ENCODE measurements around the gene RAB44. TPM values are rescaled to one million over a fixed set of nuclear protein-coding genes. Genes with fewer than 3 reads are reported as not detected.

Gene RAB44
- polyA plus RNA-seq, 1 of the 3 experiments (the other 2 are of a cell fraction) = 0.12 TPM

DNA sequence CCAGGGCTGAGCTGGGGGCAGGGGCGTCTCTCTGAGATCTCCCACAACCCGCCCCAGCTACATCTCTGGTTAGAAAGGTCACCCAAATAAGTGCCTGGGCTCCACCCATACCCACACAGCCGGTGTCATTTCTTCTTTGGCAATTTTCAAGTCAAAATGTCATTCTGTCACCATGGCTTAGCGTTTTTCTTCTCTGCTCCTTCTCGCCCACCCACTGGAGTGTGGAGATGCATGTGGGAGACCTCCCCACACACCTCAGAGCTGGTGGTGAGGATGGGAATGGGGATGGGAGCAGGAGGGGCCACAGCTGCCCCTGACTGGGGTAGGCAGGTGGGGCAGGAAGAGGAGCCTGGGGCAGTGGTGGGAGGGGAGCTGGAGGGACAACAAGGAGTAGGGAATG, 78.5 kb downstream of the RAB44 start:
- H3K4me3 ChIP-seq (ENCODE audit: low read depth in 2 of 2, low read length in 1 of 2) = no peak overlapping the region
- no peak overlapping the region for H3K9ac ChIP-seq
- no peaks in the 10 kb centered on the region for H4K20me1 ChIP-seq (ENCODE audit: insufficient read depth)
- TF ChIP-seq JUND (IDR thresholded peaks at IDR 0.05) = no peak
- TF ChIP-seq, protein P1, sequence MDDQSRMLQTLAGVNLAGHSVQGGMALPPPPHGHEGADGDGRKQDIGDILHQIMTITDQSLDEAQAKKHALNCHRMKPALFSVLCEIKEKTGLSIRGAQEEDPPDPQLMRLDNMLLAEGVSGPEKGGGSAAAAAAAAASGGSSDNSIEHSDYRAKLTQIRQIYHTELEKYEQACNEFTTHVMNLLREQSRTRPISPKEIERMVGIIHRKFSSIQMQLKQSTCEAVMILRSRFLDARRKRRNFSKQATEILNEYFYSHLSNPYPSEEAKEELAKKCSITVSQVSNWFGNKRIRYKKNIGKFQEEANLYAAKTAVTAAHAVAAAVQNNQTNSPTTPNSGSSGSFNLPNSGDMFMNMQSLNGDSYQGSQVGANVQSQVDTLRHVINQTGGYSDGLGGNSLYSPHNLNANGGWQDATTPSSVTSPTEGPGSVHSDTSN (IDR thresholded peaks at IDR 0.05) = no peak
- TF ChIP-seq, protein P2, sequence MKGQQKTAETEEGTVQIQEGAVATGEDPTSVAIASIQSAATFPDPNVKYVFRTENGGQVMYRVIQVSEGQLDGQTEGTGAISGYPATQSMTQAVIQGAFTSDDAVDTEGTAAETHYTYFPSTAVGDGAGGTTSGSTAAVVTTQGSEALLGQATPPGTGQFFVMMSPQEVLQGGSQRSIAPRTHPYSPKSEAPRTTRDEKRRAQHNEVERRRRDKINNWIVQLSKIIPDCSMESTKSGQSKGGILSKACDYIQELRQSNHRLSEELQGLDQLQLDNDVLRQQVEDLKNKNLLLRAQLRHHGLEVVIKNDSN (IDR thresholded peaks at IDR 0.05; ENCODE audit: borderline replicate concordance, low read depth) = no peak
- TF ChIP-seq TCF12 (IDR thresholded peaks at IDR 0.05) = no peak
- no peak for TF ChIP-seq RFX5 (IDR thresholded peaks at IDR 0.05; ENCODE audit: low read length)
- TF ChIP-seq, protein P3, sequence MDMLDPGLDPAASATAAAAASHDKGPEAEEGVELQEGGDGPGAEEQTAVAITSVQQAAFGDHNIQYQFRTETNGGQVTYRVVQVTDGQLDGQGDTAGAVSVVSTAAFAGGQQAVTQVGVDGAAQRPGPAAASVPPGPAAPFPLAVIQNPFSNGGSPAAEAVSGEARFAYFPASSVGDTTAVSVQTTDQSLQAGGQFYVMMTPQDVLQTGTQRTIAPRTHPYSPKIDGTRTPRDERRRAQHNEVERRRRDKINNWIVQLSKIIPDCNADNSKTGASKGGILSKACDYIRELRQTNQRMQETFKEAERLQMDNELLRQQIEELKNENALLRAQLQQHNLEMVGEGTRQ (IDR thresholded peaks at IDR 0.05; ENCODE audit: borderline replicate concordance, low read depth, low read length) = no peak
- TF ChIP-seq YY1 (IDR thresholded peaks at IDR 0.05; ENCODE audit: low read depth) = no peak
- TF ChIP-seq CHD2 (IDR thresholded peaks at IDR 0.05; ENCODE audit: low read length, partially characterized antibody) = no peak
- TF ChIP-seq, protein P4, sequence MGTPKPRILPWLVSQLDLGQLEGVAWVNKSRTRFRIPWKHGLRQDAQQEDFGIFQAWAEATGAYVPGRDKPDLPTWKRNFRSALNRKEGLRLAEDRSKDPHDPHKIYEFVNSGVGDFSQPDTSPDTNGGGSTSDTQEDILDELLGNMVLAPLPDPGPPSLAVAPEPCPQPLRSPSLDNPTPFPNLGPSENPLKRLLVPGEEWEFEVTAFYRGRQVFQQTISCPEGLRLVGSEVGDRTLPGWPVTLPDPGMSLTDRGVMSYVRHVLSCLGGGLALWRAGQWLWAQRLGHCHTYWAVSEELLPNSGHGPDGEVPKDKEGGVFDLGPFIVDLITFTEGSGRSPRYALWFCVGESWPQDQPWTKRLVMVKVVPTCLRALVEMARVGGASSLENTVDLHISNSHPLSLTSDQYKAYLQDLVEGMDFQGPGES (IDR thresholded peaks at IDR 0.05; ENCODE audit: low read depth, low read length) = no peak
- no peak for TF ChIP-seq SIN3A (IDR thresholded peaks at IDR 0.05; ENCODE audit: borderline replicate concordance, low read depth, low read length)
- no peak for TF ChIP-seq ELF1 (IDR thresholded peaks at IDR 0.05)
- 0 out of 2 replicates have a peak, but pooled peaks cover 7% of the 10 kb centered on the region for H3K27me3 ChIP-seq (ENCODE audit: insufficient read depth)
- DNase-seq = no peak
- no peaks in the 10 kb centered on the region for H3K36me3 ChIP-seq (replicated peaks in 1 of 2; ENCODE audit: control insufficient read depth in 1 of 2, insufficient read depth in 2 of 2, low read length in 1 of 2)
- 64% methylated on average over 3 of the region's 5 CpGs for WGBS (ENCODE audit: low lambda C conversion rate)
- no peaks in the 10 kb centered on the region for H3K9me2 ChIP-seq
- no peak overlapping the region for H3K27ac ChIP-seq (ENCODE audit: low read depth in 2 of 2, low read length in 1 of 2)
- ChIA-PET POLR2A (no interaction called here), CTCF (interaction anchor here (0.8 to 3.5 kb wide), 6 partner anchors 10 to 242 kb away, joined by 3 to 21 read pairs (median 4); no protein-coding TSS in a partner anchor)
- H3K79me2 ChIP-seq (ENCODE audit: insufficient read depth) = no peaks in the 10 kb centered on the region
- H3K4me1 ChIP-seq (ENCODE audit: control insufficient read depth in 1 of 2, insufficient read depth in 2 of 2, low read depth in 1 of 2, low read length in 1 of 2) = no peaks in the 10 kb centered on the region
- no peak overlapping the region for H3K4me2 ChIP-seq
- H3F3A ChIP-seq (replicated peaks; ENCODE audit: insufficient read depth) = no peaks in the 10 kb centered on the region
- H2AFZ ChIP-seq (ENCODE audit: low read depth) = no peak overlapping the region
- no peaks in the 10 kb centered on the region for H3K9me3 ChIP-seq

DNA sequence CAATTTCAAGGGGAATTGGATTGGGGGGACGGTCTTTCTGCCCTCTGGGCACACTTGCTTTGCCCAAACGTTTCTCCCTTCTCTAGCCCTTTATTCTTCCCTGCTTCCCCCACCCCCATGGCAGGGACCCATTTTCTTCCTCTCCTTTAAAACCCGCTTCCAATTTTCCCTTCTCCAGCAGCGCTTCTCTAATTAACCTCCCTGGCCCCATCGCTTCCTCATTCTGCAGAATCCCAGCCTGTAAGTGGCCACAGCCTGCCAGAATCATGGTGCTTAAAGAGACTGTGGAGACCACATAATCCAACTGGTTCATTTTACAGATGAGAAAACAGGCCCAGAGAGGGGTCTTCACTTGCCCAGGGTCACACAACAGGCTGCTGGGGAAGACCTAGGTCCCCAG, 80.2 kb downstream of the RAB44 start:
- Histone ChIP-seq H2AFZ (ENCODE audit: low read depth) (no peak overlapping the region), H3K9ac (no peak overlapping the region), H3K36me3 (replicated peaks in 1 of 2; ENCODE audit: control insufficient read depth in 1 of 2, insufficient read depth in 2 of 2, low read length in 1 of 2) (no peaks in the 10 kb centered on the region), H3K9me2 (no peaks in the 10 kb centered on the region), H3K4me3 (ENCODE audit: low read depth in 2 of 2, low read length in 1 of 2) (no peak overlapping the region), H3K79me2 (ENCODE audit: insufficient read depth) (no peaks in the 10 kb centered on the region), H4K20me1 (ENCODE audit: insufficient read depth) (no peaks in the 10 kb centered on the region), H3K4me1 (ENCODE audit: control insufficient read depth in 1 of 2, insufficient read depth in 2 of 2, low read depth in 1 of 2, low read length in 1 of 2) (no peaks in the 10 kb centered on the region), H3F3A (replicated peaks; ENCODE audit: insufficient read depth) (no peaks in the 10 kb centered on the region), H3K27ac (ENCODE audit: low read depth in 2 of 2, low read length in 1 of 2) (no peak overlapping the region), H3K9me3 (no peaks in the 10 kb centered on the region), H3K4me2 (no peak overlapping the region), H3K27me3 (ENCODE audit: insufficient read depth) (0 out of 2 replicates have a peak, but pooled peaks cover 7% of the 10 kb centered on the region)
- 64% methylated on average over 5 of the region's 5 CpGs for WGBS (ENCODE audit: low lambda C conversion rate)
- no peak for DNase-seq
- POLR2A ChIA-PET = no interaction called here
- CTCF ChIA-PET = interaction anchor here (2.6 kb wide), 1 partner anchor 12 kb away, joined by 16 read pairs; no protein-coding TSS in a partner anchor
- TF ChIP-seq, protein P5, sequence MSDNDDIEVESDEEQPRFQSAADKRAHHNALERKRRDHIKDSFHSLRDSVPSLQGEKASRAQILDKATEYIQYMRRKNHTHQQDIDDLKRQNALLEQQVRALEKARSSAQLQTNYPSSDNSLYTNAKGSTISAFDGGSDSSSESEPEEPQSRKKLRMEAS (IDR thresholded peaks at IDR 0.05; ENCODE audit: low read depth) = no peak
- TF ChIP-seq RXRA (IDR thresholded peaks at IDR 0.05; ENCODE audit: borderline replicate concordance, low read depth) (no peak), TCF12 (IDR thresholded peaks at IDR 0.05) (no peak), SIN3A (IDR thresholded peaks at IDR 0.05; ENCODE audit: borderline replicate concordance, low read depth, low read length) (no peak), TAF1 (IDR thresholded peaks at IDR 0.05; ENCODE audit: borderline replicate concordance, low read depth, low read length) (no peak), NFIC (IDR thresholded peaks at IDR 0.05; ENCODE audit: borderline replicate concordance) (no peak), EZH2phosphoT487 (IDR thresholded peaks at IDR 0.05; ENCODE audit: borderline replicate concordance, low read depth) (no peak), TEAD4 (IDR thresholded peaks at IDR 0.05; ENCODE audit: borderline replicate concordance, insufficient read depth) (no peak), SMC3 (IDR thresholded peaks at IDR 0.05; ENCODE audit: low read depth, low read length) (no peak), MXI1 (IDR thresholded peaks at IDR 0.05; ENCODE audit: low read depth, low read length) (no peak)
- TF ChIP-seq, protein P4 (IDR thresholded peaks at IDR 0.05; ENCODE audit: low read depth, low read length) = no peak

Measured in SK-N-SH (cell line).